Adrenal gland (tissue), 5 donors: ENCODE results near the gene TMEM132A.

Experiments used
- POLR2A ChIP-seq, 2 donors: fragments of 450-650 bp; IDR thresholded peaks; one replicate each; pipeline ENCODE4 v1.6.1; 2017; ENCODE audit warnings: antibody characterized with exemption in 2 of 2, mild to moderate bottlenecking in 2 of 2, moderate library complexity in 1 of 2
- TF ChIP-seq, protein P1 (sequence below), 6 experiments: fragments of 450-650 bp in 4 of 6; fragments of 200-600 bp in 2 of 6; sonication (generic) in 1 of 6; IDR thresholded peaks; 1 replicate in 5 of 6; 2 replicates in 1 of 6; pipeline versions ENCODE4 v1.5.1 to v1.8.0; 2016 to 2021; ENCODE audit warnings: antibody characterized with exemption in 6 of 6, mild to moderate bottlenecking in 2 of 6, moderate library complexity in 1 of 6
- donor health status: DM: no; HTN: no; CAD: no.

DNA sequence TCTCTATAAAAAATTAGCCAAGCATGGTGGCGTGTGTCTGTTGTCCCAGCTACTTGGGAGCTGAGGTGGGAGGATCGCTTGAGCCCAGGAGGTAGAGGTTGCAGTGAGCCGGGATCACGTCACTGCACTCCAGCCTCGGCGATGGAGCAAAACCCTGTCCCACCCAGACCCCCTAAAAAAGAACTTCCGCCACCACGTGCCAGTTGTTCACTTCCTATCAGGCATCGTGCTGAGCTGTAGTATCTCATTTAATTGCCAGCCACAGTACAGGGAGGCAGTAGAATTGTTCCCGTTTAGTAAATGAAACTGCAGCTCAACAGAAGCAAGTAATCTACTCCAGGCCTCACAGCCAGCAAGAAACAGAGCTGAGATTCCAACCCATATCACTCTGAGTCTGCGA lies 3.0 kb upstream of the TMEM132A start:
- TF ChIP-seq, protein P1, sequence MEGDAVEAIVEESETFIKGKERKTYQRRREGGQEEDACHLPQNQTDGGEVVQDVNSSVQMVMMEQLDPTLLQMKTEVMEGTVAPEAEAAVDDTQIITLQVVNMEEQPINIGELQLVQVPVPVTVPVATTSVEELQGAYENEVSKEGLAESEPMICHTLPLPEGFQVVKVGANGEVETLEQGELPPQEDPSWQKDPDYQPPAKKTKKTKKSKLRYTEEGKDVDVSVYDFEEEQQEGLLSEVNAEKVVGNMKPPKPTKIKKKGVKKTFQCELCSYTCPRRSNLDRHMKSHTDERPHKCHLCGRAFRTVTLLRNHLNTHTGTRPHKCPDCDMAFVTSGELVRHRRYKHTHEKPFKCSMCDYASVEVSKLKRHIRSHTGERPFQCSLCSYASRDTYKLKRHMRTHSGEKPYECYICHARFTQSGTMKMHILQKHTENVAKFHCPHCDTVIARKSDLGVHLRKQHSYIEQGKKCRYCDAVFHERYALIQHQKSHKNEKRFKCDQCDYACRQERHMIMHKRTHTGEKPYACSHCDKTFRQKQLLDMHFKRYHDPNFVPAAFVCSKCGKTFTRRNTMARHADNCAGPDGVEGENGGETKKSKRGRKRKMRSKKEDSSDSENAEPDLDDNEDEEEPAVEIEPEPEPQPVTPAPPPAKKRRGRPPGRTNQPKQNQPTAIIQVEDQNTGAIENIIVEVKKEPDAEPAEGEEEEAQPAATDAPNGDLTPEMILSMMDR (IDR thresholded peaks at IDR 0.05): no peak
- TF ChIP-seq POLR2A (IDR thresholded peaks at IDR 0.05): no peak
